ENCODE measurements around the gene DNPH1. TPM values are rescaled to one million over a fixed set of nuclear protein-coding genes. Genes with fewer than 3 reads are reported as not detected.

Gene DNPH1
- total and polyA plus RNA-seq, 4 donors = 32.0 to 135 (median 84.5) TPM

- Histone ChIP-seq H3K4me3 (no peak overlapping the region), H3K9me3 (ENCODE audit: control insufficient read depth in 4 of 4, insufficient read depth in 3 of 4, low read length in 3 of 4) (no peaks in the 10 kb centered on the region), H3K9ac (ENCODE audit: insufficient read depth in 1 of 2, low read length in 2 of 2) (no peak overlapping the region), H3K27ac (ENCODE audit: low read depth in 1 of 2, low read length in 1 of 2) (no peak overlapping the region), H3K4me1 (ENCODE audit: control insufficient read depth in 5 of 5, insufficient read depth in 5 of 5, low read length in 5 of 5) (no peaks in the 10 kb centered on the region), H3K27me3 (ENCODE audit: control insufficient read depth in 3 of 3, insufficient read depth in 3 of 3, low read length in 2 of 3) (no peaks in the 10 kb centered on the region), H3K36me3 (ENCODE audit: control insufficient read depth in 4 of 4, insufficient read depth in 4 of 4, low read length in 4 of 4) (peaks cover 0 to 14% (median 3%) of the 10 kb centered on the region in 4 donors)
- DNase-seq = no peak
- no peak for TF ChIP-seq CTCF (IDR thresholded peaks at IDR 0.05; ENCODE audit: control extremely low read depth, extremely low read depth)
- ATAC-seq (ENCODE audit: insufficient read depth, low FRiP score) = no peak
- 92 to 96% methylated on average over 2 of the region's 2 CpGs for WGBS, 2 donors
Measured at GRCh38 chr6:43207286-43207685, 22.0 kb downstream of the DNPH1 start.

DNA sequence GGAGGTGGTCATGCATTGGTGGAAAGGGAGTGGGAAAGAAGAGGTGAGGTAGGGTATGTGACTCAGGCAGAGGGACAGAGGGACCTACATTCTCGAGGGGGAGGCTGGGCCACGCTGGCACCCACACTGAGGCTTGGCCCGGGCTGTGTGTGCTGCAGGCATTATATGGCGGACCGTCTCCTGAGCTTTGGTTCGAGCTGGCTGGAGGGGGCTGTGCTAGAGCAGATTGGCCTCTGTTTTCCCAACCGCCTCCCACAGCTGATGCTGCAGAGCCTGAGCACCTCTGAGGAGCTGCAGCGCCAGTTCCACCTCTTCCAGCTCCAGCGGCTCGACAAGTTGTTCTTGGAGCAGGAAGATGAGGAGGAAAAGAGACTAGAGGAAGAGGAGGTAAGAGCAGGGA is 23.4 kb downstream of the DNPH1 start:
- peaks cover under 1 to 16% (median 3%) of the 10 kb centered on the region in 4 donors for H3K36me3 ChIP-seq (ENCODE audit: control insufficient read depth in 4 of 4, insufficient read depth in 4 of 4, low read length in 4 of 4)
- H3K27ac ChIP-seq (ENCODE audit: low read depth in 1 of 2, low read length in 1 of 2) = no peak overlapping the region
- no peak for TF ChIP-seq CTCF (IDR thresholded peaks at IDR 0.05; ENCODE audit: control extremely low read depth, extremely low read depth)
- no peaks in the 10 kb centered on the region for H3K4me1 ChIP-seq (ENCODE audit: control insufficient read depth in 5 of 5, insufficient read depth in 5 of 5, low read length in 5 of 5)
- peak overlapping the region; percentile 8 for H3K4me3 ChIP-seq
- no peak overlapping the region for H3K9ac ChIP-seq (ENCODE audit: insufficient read depth in 1 of 2, low read length in 2 of 2)
- DNase-seq = no peak
- 93 to 96% methylated on average over 10 of the region's 10 CpGs for WGBS, 2 donors
- H3K27me3 ChIP-seq (ENCODE audit: control insufficient read depth in 3 of 3, insufficient read depth in 3 of 3, low read length in 2 of 3) = no peaks in the 10 kb centered on the region
- ATAC-seq (ENCODE audit: insufficient read depth, low FRiP score) = no peak
- H3K9me3 ChIP-seq (ENCODE audit: control insufficient read depth in 4 of 4, insufficient read depth in 3 of 4, low read length in 3 of 4) = no peaks in the 10 kb centered on the region

DNA sequence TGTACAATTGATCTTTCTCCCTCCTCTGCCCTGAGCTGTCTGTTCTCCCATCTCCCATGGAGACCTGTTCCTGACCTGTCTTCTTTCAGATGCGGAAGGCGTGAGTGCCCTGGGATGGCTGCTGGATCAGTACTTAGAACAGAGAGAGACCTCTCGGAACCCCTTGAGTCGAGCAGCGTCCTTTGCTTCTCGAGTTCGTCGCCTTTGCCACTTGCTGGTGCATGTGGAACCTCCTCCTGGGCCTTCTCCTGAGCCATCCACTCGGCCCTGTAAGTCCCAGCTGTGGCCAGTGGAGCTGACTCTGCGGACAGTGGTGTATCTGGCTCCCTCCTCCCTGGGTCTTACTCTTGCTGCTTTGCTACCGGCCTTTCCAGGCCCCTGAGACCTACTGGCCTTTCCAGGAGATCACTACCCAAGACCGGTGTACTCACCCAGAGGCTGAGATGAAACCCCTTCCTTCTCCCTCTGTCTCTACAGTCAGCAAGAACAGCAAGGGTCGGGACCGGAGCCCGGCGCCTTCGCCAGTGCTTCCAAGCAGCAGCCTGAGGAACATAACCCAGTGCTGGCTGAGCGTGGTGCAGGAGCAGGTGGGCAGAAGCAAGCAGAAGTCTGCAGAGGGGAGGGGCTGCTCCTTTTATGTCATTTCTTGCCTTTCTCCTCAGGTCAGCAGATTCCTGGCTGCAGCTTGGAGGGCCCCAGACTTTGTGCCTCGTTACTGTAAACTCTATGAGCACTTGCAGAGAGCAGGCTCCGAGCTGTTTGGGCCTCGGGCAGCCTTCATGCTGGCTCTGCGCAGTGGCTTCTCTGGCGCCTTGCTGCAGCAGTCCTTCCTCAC is 24.8 kb downstream of the DNPH1 start:
- no peak for DNase-seq
- H3K36me3 ChIP-seq (ENCODE audit: control insufficient read depth in 4 of 4, insufficient read depth in 4 of 4, low read length in 4 of 4) = peaks cover 2 to 25% (median 5%) of the 10 kb centered on the region in 4 donors
- TF ChIP-seq CTCF (IDR thresholded peaks at IDR 0.05; ENCODE audit: control extremely low read depth, extremely low read depth) = no peak
- no peaks in the 10 kb centered on the region for H3K27me3 ChIP-seq (ENCODE audit: control insufficient read depth in 3 of 3, insufficient read depth in 3 of 3, low read length in 2 of 3)
- no peak for ATAC-seq (ENCODE audit: insufficient read depth, low FRiP score)
- no peaks in the 10 kb centered on the region for H3K9me3 ChIP-seq (ENCODE audit: control insufficient read depth in 4 of 4, insufficient read depth in 3 of 4, low read length in 3 of 4)
- WGBS, 2 donors = 95 to 97% methylated on average over 23 of the region's 23 CpGs
- no peak overlapping the region for H3K4me3 ChIP-seq
- H3K4me1 ChIP-seq (ENCODE audit: control insufficient read depth in 5 of 5, insufficient read depth in 5 of 5, low read length in 5 of 5) = no peaks in the 10 kb centered on the region
- no peak overlapping the region for H3K9ac ChIP-seq (ENCODE audit: insufficient read depth in 1 of 2, low read length in 2 of 2)
- no peak overlapping the region for H3K27ac ChIP-seq (ENCODE audit: low read depth in 1 of 2, low read length in 1 of 2)
